ENCODE data around the gene NADSYN1.

- TF ChIP-seq CTCF (IDR thresholded peaks at IDR 0.05) (no peak), POLR2A (IDR thresholded peaks at IDR 0.05) (no peak), POLR2AphosphoS5 (IDR thresholded peaks at IDR 0.05; ENCODE audit: insufficient read depth in 1 of 2, low read depth in 1 of 2) (no peak)
These were observed 42.6 kb downstream of the NADSYN1 start for GRCh38 chr11:71495286-71496230.
